Measurements from ENCODE around the gene RCE1.

Gene RCE1

GRCh38 chr11:66869567-66869870, 26.3 kb downstream of the RCE1 start:
- no peak for TF ChIP-seq CTCF (IDR thresholded peaks at IDR 0.05; ENCODE audit: control insufficient read depth, insufficient read depth, low read depth, low read length, missing control alignments)
- DNase-seq (ENCODE audit: low read depth), result no peak
- H3K4me3 ChIP-seq (ENCODE audit: control insufficient read depth, low read depth, low read length), result no peak overlapping the region

- DNase-seq (ENCODE audit: low read depth), result no peak
- no peak for TF ChIP-seq CTCF (IDR thresholded peaks at IDR 0.05; ENCODE audit: control insufficient read depth, insufficient read depth, low read depth, low read length, missing control alignments)
- H3K4me3 ChIP-seq (ENCODE audit: control insufficient read depth, low read depth, low read length), result no peak overlapping the region
Measured at GRCh38 chr11:66870131-66870530, 26.9 kb downstream of the RCE1 start.

- no peak for TF ChIP-seq CTCF (IDR thresholded peaks at IDR 0.05; ENCODE audit: control insufficient read depth, insufficient read depth, low read depth, low read length, missing control alignments)
- no peak overlapping the region for H3K4me3 ChIP-seq (ENCODE audit: control insufficient read depth, low read depth, low read length)
- no peak for DNase-seq (ENCODE audit: low read depth)
Measured at GRCh38 chr11:66870616-66871520, 27.6 kb downstream of the RCE1 start.

GRCh38 chr11:66871521-66871901, 28.3 kb downstream of the RCE1 start:
- no peak for DNase-seq (ENCODE audit: low read depth)
- no peak for TF ChIP-seq CTCF (IDR thresholded peaks at IDR 0.05; ENCODE audit: control insufficient read depth, insufficient read depth, low read depth, low read length, missing control alignments)

GRCh38 chr11:66874232-66874631, 31.0 kb downstream of the RCE1 start:
- no peak for DNase-seq (ENCODE audit: low read depth)
- H3K4me3 ChIP-seq (ENCODE audit: control insufficient read depth, low read depth, low read length), result no peak overlapping the region
- no peak for TF ChIP-seq CTCF (IDR thresholded peaks at IDR 0.05; ENCODE audit: control insufficient read depth, insufficient read depth, low read depth, low read length, missing control alignments)

More at GRCh38 chr11:66871521-66871901, 28.3 kb downstream of the RCE1 start:
- no peak overlapping the region for H3K4me3 ChIP-seq (ENCODE audit: control insufficient read depth, low read depth, low read length)

GRCh38 chr11:66875378-66875777, 32.1 kb downstream of the RCE1 start:
- TF ChIP-seq CTCF (IDR thresholded peaks at IDR 0.05; ENCODE audit: control insufficient read depth, insufficient read depth, low read depth, low read length, missing control alignments), result no peak
- DNase-seq (ENCODE audit: low read depth), result no peak
- H3K4me3 ChIP-seq (ENCODE audit: control insufficient read depth, low read depth, low read length), result no peak overlapping the region
